H1 (cell line): ENCODE results near the gene SH3PXD2B. TPM values are rescaled to one million over a fixed set of nuclear protein-coding genes. Genes with fewer than 3 reads are reported as not detected.

Experiments
- CTCF ChIA-PET: fragments of 300-600 bp; sonication (Branson Sonifier 250); formaldehyde crosslinking; loops from one replicate; lab custom pipeline; 2021; ENCODE audit not compliant: partially characterized antibody; lab: Charles Lee
- POLR2A ChIA-PET: fragments of 300-600 bp; sonication (Branson Sonifier 250); formaldehyde crosslinking; loops from one replicate; lab custom pipeline; 2021; ENCODE audit warnings: inconsistent platforms; ENCODE audit not compliant: partially characterized antibody; lab: Charles Lee
- DNase-seq, 2 experiments: peaks; one replicate each; pipeline versions ENCODE4 v3.0.0 to v3.0.0-alpha.2; 2010 to 2022; ENCODE audit warnings: low spot score in 2 of 2, low read depth in 1 of 2, mixed read lengths in 1 of 2
- FAIRE-seq: peaks from 2 replicates; lab custom pipeline; 2011; peaks lifted over from hg19 to GRCh38; lab: Jason Lieb, UNC
- H2AFZ ChIP-seq: 2 replicates; pipeline ENCODE4 v1.8.1; 2012; ENCODE audit warnings: low read length, inconsistent platforms
- H2AK5ac ChIP-seq: 2 replicates; pipeline ENCODE4 v1.6.1; 2013; ENCODE audit warnings: low read depth, low read length
- H2BK120ac ChIP-seq: replicated peaks from 2 replicates; pipeline ENCODE3; 2013; ENCODE audit warnings: low read depth, low read length, inconsistent platforms
- H2BK12ac ChIP-seq: 2 replicates; pipeline ENCODE4 v1.6.1; 2013; ENCODE audit warnings: low read depth, low read length
- H2BK15ac ChIP-seq: 2 replicates; pipeline ENCODE4 v1.6.1; 2013; ENCODE audit warnings: low read length
- H2BK20ac ChIP-seq: 2 replicates; pipeline ENCODE4 v1.6.1; 2013; ENCODE audit warnings: low read length
- H2BK5ac ChIP-seq: 2 replicates; pipeline ENCODE4 v1.6.1; 2013; ENCODE audit warnings: low read depth, low read length
- H3K14ac ChIP-seq: 2 replicates; pipeline ENCODE4 v1.6.1; 2013; ENCODE audit warnings: inconsistent platforms; ENCODE audit not compliant: insufficient read length
- H3K18ac ChIP-seq: 2 replicates; pipeline ENCODE4 v1.6.1; 2013; ENCODE audit warnings: low read length; ENCODE audit errors: extremely low read depth
- H3K23ac ChIP-seq: 2 replicates; pipeline ENCODE4 v1.6.1; 2013; ENCODE audit warnings: inconsistent platforms; ENCODE audit not compliant: insufficient read length
- H3K23me2 ChIP-seq: 2 replicates; pipeline ENCODE4 v1.6.1; 2013; ENCODE audit warnings: low read depth, low read length
- H3K27ac ChIP-seq: 2 replicates; pipeline ENCODE4 v1.6.1; 2011; ENCODE audit warnings: low read depth, low read length, inconsistent platforms
- H3K27me3 ChIP-seq, 4 experiments: replicated peaks in 1 of 4; 1 replicate in 1 of 4; 2 replicates in 3 of 4; pipeline versions ENCODE4 v1.6.1 to v1.8.1; 2011 to 2013; ENCODE audit warnings: low read length in 3 of 4, mild to moderate bottlenecking in 3 of 4, inconsistent platforms in 2 of 4, mixed read lengths in 2 of 4, moderate library complexity in 1 of 4; ENCODE audit not compliant: control insufficient read depth in 3 of 4, insufficient read depth in 3 of 4; ENCODE audit errors: extremely low read depth in 1 of 4
- H3K36me3 ChIP-seq, 4 experiments: 2 replicates each; pipeline versions ENCODE4 v1.6.1 to v1.8.1; 2011 to 2013; ENCODE audit warnings: mild to moderate bottlenecking in 4 of 4, low read length in 3 of 4, moderate library complexity in 2 of 4, control low read depth in 1 of 4, inconsistent platforms in 1 of 4; ENCODE audit not compliant: insufficient read depth in 4 of 4, control insufficient read depth in 2 of 4
- H3K4ac ChIP-seq: replicated peaks from 2 replicates; pipeline ENCODE3; 2013; ENCODE audit warnings: low read length, low read depth, mixed read lengths, inconsistent platforms; ENCODE audit not compliant: insufficient read length
- H3K4me1 ChIP-seq, 4 experiments: replicated peaks in 1 of 4; 1 replicate in 1 of 4; 2 replicates in 3 of 4; pipeline versions ENCODE4 v1.6.1 to v1.8.1; 2011 to 2013; ENCODE audit warnings: low read length in 3 of 4, inconsistent platforms in 2 of 4, mixed read lengths in 1 of 4; ENCODE audit not compliant: insufficient read depth in 4 of 4, control insufficient read depth in 3 of 4
- H3K4me2 ChIP-seq, 2 experiments: 2 replicates each; pipeline versions ENCODE4 v1.6.1 to v1.8.1; 2011 to 2013; ENCODE audit warnings: low read depth in 2 of 2, low read length in 2 of 2, control low read depth in 1 of 2, inconsistent platforms in 1 of 2, mild to moderate bottlenecking in 1 of 2; ENCODE audit not compliant: insufficient read depth in 1 of 2
- H3K4me3 ChIP-seq, 4 experiments: fragments of 200-600, 300-600 bp in 1 of 4; sonication (generic), shearing (Covaris generic), sonication (Bioruptor Twin) in 1 of 4; 2 replicates each; pipeline versions ENCODE4 v1.5.1 to v1.8.1; 2011 to 2016; ENCODE audit warnings: low read length in 4 of 4, low read depth in 3 of 4, control low read depth in 2 of 4, inconsistent platforms in 2 of 4, mild to moderate bottlenecking in 2 of 4, mixed read lengths in 1 of 4, moderate library complexity in 1 of 4; ENCODE audit not compliant: insufficient read depth in 2 of 4; ENCODE audit errors: extremely low read depth in 1 of 4
- H3K56ac ChIP-seq: replicated peaks from 2 replicates; pipeline ENCODE3; 2013; ENCODE audit warnings: low read depth, mild to moderate bottlenecking, mixed read lengths, low read length, inconsistent platforms; ENCODE audit not compliant: insufficient read length
- H3K79me1 ChIP-seq: 2 replicates; pipeline ENCODE4 v1.6.1; 2013; ENCODE audit warnings: low read depth, low read length, control low read depth
- H3K79me2 ChIP-seq, 2 experiments: 2 replicates each; pipeline versions ENCODE4 v1.6.1 to v1.8.1; 2012 to 2013; ENCODE audit warnings: low read length in 2 of 2, mild to moderate bottlenecking in 2 of 2, inconsistent platforms in 1 of 2; ENCODE audit not compliant: insufficient read depth in 2 of 2, control insufficient read depth in 1 of 2
- H3K9ac ChIP-seq, 4 experiments: replicated peaks in 1 of 4; 1 replicate in 1 of 4; 2 replicates in 3 of 4; pipeline versions ENCODE4 v1.6.1 to v1.8.1; 2011 to 2013; ENCODE audit warnings: low read depth in 3 of 4, low read length in 3 of 4, control low read depth in 2 of 4, mild to moderate bottlenecking in 2 of 4, moderate library complexity in 2 of 4, inconsistent platforms in 1 of 4; ENCODE audit errors: extremely low read depth in 1 of 4
- H3K9me3 ChIP-seq, 2 experiments: 2 replicates each; pipeline versions ENCODE4 v1.6.1 to v1.8.1; 2012 to 2013; ENCODE audit warnings: mild to moderate bottlenecking in 2 of 2, moderate library complexity in 2 of 2, control low read depth in 1 of 2, inconsistent platforms in 1 of 2, low read depth in 1 of 2, low read length in 1 of 2, mixed read lengths in 1 of 2; ENCODE audit not compliant: insufficient read depth in 2 of 2
- H4K20me1 ChIP-seq, 2 experiments: replicated peaks in 1 of 2; 2 replicates each; pipeline versions ENCODE3 to v1.8.1; 2011 to 2013; ENCODE audit warnings: inconsistent platforms in 2 of 2, low read length in 2 of 2, mild to moderate bottlenecking in 1 of 2; ENCODE audit not compliant: insufficient read depth in 2 of 2, control insufficient read depth in 1 of 2
- H4K5ac ChIP-seq: 2 replicates; pipeline ENCODE4 v1.6.1; 2013; ENCODE audit warnings: low read length, low read depth, mixed read lengths, inconsistent platforms; ENCODE audit not compliant: insufficient read length
- H4K8ac ChIP-seq: 2 replicates; pipeline ENCODE4 v1.8.0; 2013; ENCODE audit warnings: mild to moderate bottlenecking, moderate library complexity, low read length, inconsistent platforms; ENCODE audit not compliant: insufficient read depth; ENCODE audit errors: extremely low read depth
- H4K91ac ChIP-seq: replicated peaks from 2 replicates; pipeline ENCODE3; 2013; ENCODE audit warnings: low read length, mixed read lengths, inconsistent platforms; ENCODE audit not compliant: insufficient read length
- ASH2L ChIP-seq: fragments of 200-600, 300-600 bp; sonication (generic); IDR thresholded peaks from one replicate; pipeline ENCODE4 v1.7.1; 2017; ENCODE audit warnings: low read length
- BRCA1 ChIP-seq: IDR thresholded peaks from 2 replicates; pipeline ENCODE4 v1.6.1; 2012; ENCODE audit warnings: low read depth, low read length, improper control_type of control experiment
- CBX5 ChIP-seq: fragments of 300-800, 300-1000 bp; sonication (generic); IDR thresholded peaks from 2 replicates; pipeline ENCODE4 v1.7.1; 2016; ENCODE audit warnings: antibody characterized with exemption, low read length, low read depth
- CBX8 ChIP-seq: fragments of 300-800, 300-1000 bp; sonication (generic); IDR thresholded peaks from 2 replicates; pipeline ENCODE4 v1.7.1; 2016; ENCODE audit warnings: low read depth, low read length, borderline replicate concordance
- JUND ChIP-seq: IDR thresholded peaks from 2 replicates; pipeline ENCODE4 v1.6.1; 2011; ENCODE audit warnings: mild to moderate bottlenecking, improper control_type of control experiment, low read length
- SIRT6 ChIP-seq: IDR thresholded peaks from one replicate; pipeline ENCODE4 v1.7.1; 2012; ENCODE audit warnings: low read length, inconsistent platforms
- SP4 ChIP-seq: IDR thresholded peaks from 2 replicates; pipeline ENCODE4 v1.6.1; 2012; ENCODE audit warnings: low read length, inconsistent platforms
- SRF ChIP-seq: IDR thresholded peaks from 2 replicates; pipeline ENCODE4 v1.6.1; 2011; ENCODE audit warnings: mild to moderate bottlenecking, low read depth, low read length, moderate library complexity
- TAF1 ChIP-seq: IDR thresholded peaks from 2 replicates; pipeline ENCODE4 v1.6.1; 2011; ENCODE audit warnings: mild to moderate bottlenecking, low read depth, low read length
- USF2 ChIP-seq: IDR thresholded peaks from 2 replicates; pipeline ENCODE4 v1.6.1; 2011; ENCODE audit warnings: low read length, improper control_type of control experiment
- WGBS, 2 experiments: shearing (Covaris generic) in 1 of 2; methylation state at CpG; one replicate each; pipeline versions ENCODE4 v1.1.6 to v1.1.7; 2013 to 2015; ENCODE audit warnings: low lambda C conversion rate in 2 of 2, mixed read lengths in 2 of 2, inconsistent platforms in 1 of 2, low coverage in 1 of 2, missing lambda C conversion rate in 1 of 2; ENCODE audit not compliant: insufficient replicate concordance in 2 of 2, insufficient coverage in 1 of 2, insufficient read length in 1 of 2; ENCODE audit errors: extremely low coverage in 1 of 2, missing lambda C conversion rate in 1 of 2; 5-methylcytosine and 5-hydroxymethylcytosine counted together
- polyA plus RNA-seq, 7 experiments: library from polyadenylated mRNA; depleted of rRNA in 3 of 7; stranded (reverse) in 5 of 7; unstranded in 2 of 7; fragments of >200 nt in 5 of 7; fragments of 200-250 nt in 2 of 7; gene quantifications; 1 replicate in 5 of 7; 2 replicates in 1 of 7; 4 replicates in 1 of 7; pipeline versions ENCODE4 v1.2.1 to v1.2.3, GENCODE V29; 2011 to 2013; ENCODE audit warnings: missing spikeins in 2 of 7, mixed read lengths in 2 of 7
- total RNA-seq: library from RNA; stranded (reverse); fragmentation: NEBNext Ultra II Directional; extraction: Animal tissue kit (Norgen Biotek cat#: 25700); gene quantifications from 2 replicates; pipeline ENCODE4 v1.2.1, GENCODE V29; 2021

Gene SH3PXD2B
- total and polyA plus RNA-seq, 2 of the 8 experiments (the other 6 are each of a cell fraction or from before 2014, with no cell fraction given), result 32.9 to 72.9 TPM

- H3K18ac ChIP-seq, result no peak overlapping the region
- no peak for DNase-seq
- H3K36me3 ChIP-seq, result no peaks in the 10 kb centered on the region; a peak in 1 of 8 replicates
- WGBS, 2 experiments, result 91% methylated on average over 4 of the region's 4 CpGs; no CpG with 5 or more reads in 1 of the 2 experiments
- peaks cover 3 to 11% (median 5%) of the 10 kb centered on the region in 4 experiments; a peak in 6 of 7 replicates for H3K4me1 ChIP-seq
- H2AFZ ChIP-seq, result no peak overlapping the region
- H2BK12ac ChIP-seq, result no peak overlapping the region
- CTCF ChIA-PET, result interaction anchor here (0.6 to 1.0 kb wide), 4 partner anchors 9 to 616 kb away, joined by 3 to 4 read pairs (median 3); no protein-coding TSS in a partner anchor
- no peaks in the 10 kb centered on the region for H3K23me2 ChIP-seq
- H4K5ac ChIP-seq, result no peak overlapping the region
- no peak overlapping the region for H2BK20ac ChIP-seq
- no peak overlapping the region for H2BK120ac ChIP-seq
- no peak overlapping the region for H4K8ac ChIP-seq
- H3K27ac ChIP-seq, result no peak overlapping the region
- POLR2A ChIA-PET, result no interaction called here
- H3K9ac ChIP-seq, result no peak overlapping the region; a peak in 1 of 7 replicates
- no peak overlapping the region for H2BK15ac ChIP-seq
- peaks cover 30% of the 10 kb centered on the region for H3K79me1 ChIP-seq
- H3K4me2 ChIP-seq, result no peak overlapping the region
- no peak overlapping the region for H2BK5ac ChIP-seq
- H4K91ac ChIP-seq, result no peak overlapping the region
- H3K14ac ChIP-seq, result no peak overlapping the region
- no peak overlapping the region for H3K56ac ChIP-seq
- no peak for TF ChIP-seq JUND
- TF ChIP-seq ASH2L, result no peak
- TF ChIP-seq TAF1, result no peak
- TF ChIP-seq SP4, result no peak
- no peak for TF ChIP-seq CBX5
- TF ChIP-seq SIRT6, result no peak
- TF ChIP-seq BRCA1, result no peak
- no peak for TF ChIP-seq CBX8
- no peak for TF ChIP-seq USF2
- no peak for TF ChIP-seq SRF
- TF ChIP-seq, all 59 proteins: peak for 0
- no peak overlapping the region for H2AK5ac ChIP-seq
- H3K4ac ChIP-seq, result no peak overlapping the region
- H3K9me3 ChIP-seq, result no peaks in the 10 kb centered on the region
- peaks cover 5 to 96% of the 10 kb centered on the region in 2 experiments for H3K79me2 ChIP-seq
- H3K4me3 ChIP-seq, result no peak overlapping the region
- FAIRE-seq, result no peak
- no peaks in the 10 kb centered on the region for H3K27me3 ChIP-seq
- H4K20me1 ChIP-seq, result peaks cover 36 to 65% of the 10 kb centered on the region in 2 experiments
- H3K23ac ChIP-seq, result no peak overlapping the region
Measured at GRCh38 chr5:172444110-172444510, 10.2 kb downstream of the SH3PXD2B start.
